ENCODE results near the gene ASIC4. TPM values are rescaled to one million over a fixed set of nuclear protein-coding genes. Genes with fewer than 3 reads are reported as not detected.

The ASIC4 gene
- total and polyA plus RNA-seq, 2 of the 4 experiments (the other 2 are of a cell fraction): 0.10 TPM; not detected in 1

- H3K14ac ChIP-seq (replicated peaks; ENCODE audit: low read depth, low read length): no peak overlapping the region
- H2BK5ac ChIP-seq (ENCODE audit: low read depth, low read length, poor library complexity, severe bottlenecking): no peak overlapping the region
- H4K5ac ChIP-seq (ENCODE audit: low read depth, low read length): no peak overlapping the region
- intact Hi-C loops (cut with micrococcal nuclease): no loop called here
- dilution Hi-C loops (cut with HindIII; ENCODE audit: low sequenced_read_pairs, unreplicated experiment): no loop called here
- no peak overlapping the region for H3K27ac ChIP-seq (ENCODE audit: insufficient read depth, low read length)
- no TSS peak for BruUV-seq (replicated peaks)
- in situ Hi-C loops (cut with MboI; ENCODE audit: low sequenced_read_pairs): no loop called here
- no peak overlapping the region for H3K23ac ChIP-seq (ENCODE audit: low read depth, low read length)
- H2AK9ac ChIP-seq (replicated peaks; ENCODE audit: low read depth, low read length, poor library complexity): no peak overlapping the region
- no peak for DNase-seq
- no peak overlapping the region for H3K4me2 ChIP-seq (ENCODE audit: low read depth, low read length)
- no peak overlapping the region for H3K56ac ChIP-seq (ENCODE audit: extremely low read depth, insufficient read depth, low read length)
- H3K79me1 ChIP-seq (ENCODE audit: low read depth in 1 of 2, low read length in 2 of 2): no peaks in the 10 kb centered on the region
- H3K9me1 ChIP-seq (ENCODE audit: insufficient read depth, low read length): no peaks in the 10 kb centered on the region
- CTCF ChIA-PET: no interaction called here
- H2AK5ac ChIP-seq (ENCODE audit: low read depth, low read length): no peak overlapping the region
- 81% methylated on average over 15 of the region's 25 CpGs; no CpG with 5 or more reads in 1 of the 2 experiments for WGBS, 2 experiments (ENCODE audit: extremely low coverage in 2 of 2, insufficient read length in 1 of 2)
- no peak overlapping the region for H3K4ac ChIP-seq (ENCODE audit: low read depth, low read length)
- H2BK15ac ChIP-seq (ENCODE audit: low read depth, low read length): no peak overlapping the region
- no peak overlapping the region for H2BK120ac ChIP-seq (ENCODE audit: low read depth, low read length)
- no peak overlapping the region for H3K18ac ChIP-seq (ENCODE audit: low read depth, low read length)
- no peak overlapping the region for H4K8ac ChIP-seq (ENCODE audit: low read depth in 2 of 2, low read length in 2 of 2)
- H2AFZ ChIP-seq (replicated peaks; ENCODE audit: low read length, poor library complexity): no peak overlapping the region
- no peak overlapping the region for H3K4me3 ChIP-seq (ENCODE audit: insufficient read depth, low read depth, low read length)
- no peaks in the 10 kb centered on the region for H3K27me3 ChIP-seq (ENCODE audit: control insufficient read depth, insufficient read depth, low read length)
- H3K9ac ChIP-seq (ENCODE audit: low read depth, low read length): no peak overlapping the region
- peaks cover 2% of the 10 kb centered on the region; the same call in 1 of the 2 replicates for H3K36me3 ChIP-seq (ENCODE audit: control insufficient read depth, insufficient read depth, low read length)
- peaks cover 2% of the 10 kb centered on the region; the same call in 1 of the 2 replicates for H3K4me1 ChIP-seq (ENCODE audit: control insufficient read depth, insufficient read depth, low read length)
- no peak for ATAC-seq (ENCODE audit: low read depth)
- POLR2A ChIA-PET (ENCODE audit: unreplicated experiment): interaction anchor here (1.1 kb wide), 1 partner anchor 13 kb away, joined by 6 read pairs; the partner anchor contains the start of gene OBSL1
- no peak overlapping the region for H4K91ac ChIP-seq (ENCODE audit: insufficient read depth, low read depth, low read length)
- H2BK20ac ChIP-seq (ENCODE audit: low read depth, low read length): no peak overlapping the region
- no peaks in the 10 kb centered on the region for H3K9me3 ChIP-seq (ENCODE audit: control insufficient read depth, insufficient read depth, low read length)
- TF ChIP-seq SMC3 (IDR thresholded peaks at IDR 0.05; ENCODE audit: low read depth, low read length) (no peak), MAZ (IDR thresholded peaks at IDR 0.05; ENCODE audit: borderline replicate concordance, low read depth, low read length) (no peak), FOS (IDR thresholded peaks at IDR 0.05; ENCODE audit: low read depth, low read length) (no peak), MAFK (IDR thresholded peaks at IDR 0.05; ENCODE audit: low read depth, low read length) (no peak), RCOR1 (IDR thresholded peaks at IDR 0.05; ENCODE audit: insufficient replicate concordance, low read length) (no peak), BHLHE40 (IDR thresholded peaks at IDR 0.05; ENCODE audit: low read depth, low read length) (no peak), CHD1 (IDR thresholded peaks at IDR 0.05; ENCODE audit: low read depth, low read length) (no peak), CTCF (conservative IDR thresholded peaks at IDR 0.05; ENCODE audit: low read depth, low read length) (no peak), ELK1 (IDR thresholded peaks at IDR 0.05; ENCODE audit: borderline replicate concordance, low read depth, low read length) (no peak), RAD21 (IDR thresholded peaks at IDR 0.05; ENCODE audit: low read length) (no peak), POLR2A (IDR thresholded peaks at IDR 0.05; ENCODE audit: low read depth, low read length) (no peak)
- H4K20me1 ChIP-seq (ENCODE audit: insufficient read depth, low read length): peaks cover 3% of the 10 kb centered on the region; the same call in 1 of the 2 replicates
These were observed 43.8 kb downstream of the ASIC4 start for GRCh38 chr2:219557791-219558785.
